Caco-2 (cell line): ENCODE results near the gene MYH6. TPM values are rescaled to one million over a fixed set of nuclear protein-coding genes. Genes with fewer than 3 reads are reported as not detected.

Source experiments
- BruUV-seq: library from RNA; stranded (reverse); fragments of 400-500 nt; replicated peaks from 2 replicates; lab custom pipeline; 2021; lab: Mats Ljungman, UMichigan
- CTCF ChIA-PET: fragments of 300-600 bp; sonication (Branson Sonifier 250); formaldehyde crosslinking; loops from one replicate; lab custom pipeline; 2022; ENCODE audit warnings: antibody characterized with exemption; lab: Charles Lee
- POLR2A ChIA-PET: fragments of 300-600 bp; sonication (Branson Sonifier 250); formaldehyde crosslinking; loops from one replicate; lab custom pipeline; 2022; ENCODE audit warnings: antibody characterized with exemption; lab: Charles Lee
- DNase-seq, 2 experiments: peaks; one replicate each; pipeline versions ENCODE4 v3.0.0 to v3.0.0-alpha.2; 2020 to 2022
- H3K27me3 ChIP-seq: replicated peaks from 2 replicates; pipeline ENCODE4 v1.6.0; 2011; ENCODE audit warnings: low read length; ENCODE audit not compliant: control insufficient read depth, insufficient read depth
- H3K36me3 ChIP-seq: 2 replicates; pipeline ENCODE4 v1.5.1; 2011; ENCODE audit warnings: low read length; ENCODE audit not compliant: control insufficient read depth, insufficient read depth
- H3K4me1 ChIP-seq: fragments of 250-450 bp; sonication (Bioruptor Pico); 2 replicates; pipeline ENCODE4 v1.5.1; 2020; ENCODE audit warnings: mild to moderate bottlenecking
- H3K4me3 ChIP-seq: 2 replicates; pipeline ENCODE4 v1.5.1; 2011; ENCODE audit warnings: low read depth, mild to moderate bottlenecking, control low read depth, low read length
- H3K9me3 ChIP-seq: fragments of 250-450 bp; sonication (Bioruptor Pico); 2 replicates; pipeline ENCODE4 v1.5.1; 2020; ENCODE audit warnings: mild to moderate bottlenecking, moderate library complexity
- H3K27ac Mint-ChIP-seq: one replicate; pipeline ENCODE4 v1.8.0; 2022; ENCODE audit warnings: mixed read lengths; ENCODE audit not compliant: unreplicated experiment
- H3K27me3 Mint-ChIP-seq: one replicate; pipeline ENCODE4 v1.8.0; 2022; ENCODE audit warnings: mixed read lengths; ENCODE audit not compliant: insufficient read depth, unreplicated experiment
- H3K36me3 Mint-ChIP-seq: one replicate; pipeline ENCODE4 v1.8.0; 2022; ENCODE audit warnings: mild to moderate bottlenecking, mixed read lengths; ENCODE audit not compliant: insufficient read depth, unreplicated experiment
- H3K4me1 Mint-ChIP-seq: one replicate; pipeline ENCODE4 v1.8.0; 2022; ENCODE audit warnings: low read depth, mixed read lengths; ENCODE audit not compliant: unreplicated experiment
- H3K4me3 Mint-ChIP-seq: one replicate; pipeline ENCODE4 v1.8.0; 2022; ENCODE audit warnings: mild to moderate bottlenecking, moderate library complexity, mixed read lengths; ENCODE audit not compliant: unreplicated experiment
- H3K9me3 Mint-ChIP-seq: one replicate; pipeline ENCODE4 v1.8.0; 2022; ENCODE audit warnings: mixed read lengths; ENCODE audit not compliant: unreplicated experiment
- intact Hi-C: fragments of 100-400 bp; cut with micrococcal nuclease; formaldehyde crosslinking; loops from one replicate; pipeline ENCODE4 v1.10.0; 2022; ENCODE audit not compliant: unreplicated experiment
- total RNA-seq: library from RNA; stranded (reverse); gene quantifications from 2 replicates; pipeline ENCODE4 v1.2.3, GENCODE V29; 2022
- TF ChIP-seq, protein P1 (sequence below), 2 experiments: fragments of 200-600 bp in 1 of 2; IDR thresholded peaks; 1 replicate in 1 of 2; 2 replicates in 1 of 2; pipeline versions ENCODE4 v1.5.1 to v1.8.0; 2011 to 2022; ENCODE audit warnings: antibody characterized with exemption in 1 of 2, control low read depth in 1 of 2, inconsistent platforms in 1 of 2, low read depth in 1 of 2, low read length in 1 of 2, mild to moderate bottlenecking in 1 of 2, moderate library complexity in 1 of 2; ENCODE audit not compliant: insufficient read depth in 1 of 2, severe bottlenecking in 1 of 2, unreplicated experiment in 1 of 2

The MYH6 gene
- total RNA-seq, 1 experiment from 2014 or later, result not detected

DNA sequence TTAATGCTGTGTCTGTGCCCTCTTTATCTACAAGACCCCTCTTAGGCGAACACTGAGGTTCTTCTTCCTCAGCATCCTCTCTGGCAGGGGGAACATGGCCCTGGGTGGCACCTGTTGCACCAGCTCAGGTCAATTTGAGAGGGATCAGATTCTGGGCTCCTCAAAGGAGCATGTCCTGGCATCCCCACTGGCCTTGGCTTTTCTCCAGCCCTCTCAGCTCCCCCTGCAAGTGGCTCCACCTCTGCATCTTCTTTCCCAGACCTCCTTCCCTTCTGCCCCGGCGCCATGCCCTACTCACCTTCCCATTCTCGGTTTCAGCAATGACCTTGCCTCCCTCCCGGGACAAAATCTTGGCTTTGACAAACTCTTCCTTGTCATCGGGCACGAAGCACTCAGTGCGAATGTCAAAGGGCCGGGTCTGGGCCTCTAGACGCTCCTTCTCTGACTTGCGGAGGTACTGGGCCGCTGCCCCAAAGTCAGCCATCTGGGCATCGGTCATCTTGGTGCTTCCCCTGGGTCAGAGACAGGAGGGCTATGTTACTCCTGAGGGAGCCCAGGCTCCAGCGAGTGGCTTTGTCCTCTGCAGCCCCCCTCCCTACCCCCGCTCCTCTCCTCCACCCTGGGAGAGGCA is 1.2 kb downstream of the MYH6 start:
- H3K4me1 Mint-ChIP-seq, result no peaks in the 10 kb centered on the region
- TF ChIP-seq, protein P1, sequence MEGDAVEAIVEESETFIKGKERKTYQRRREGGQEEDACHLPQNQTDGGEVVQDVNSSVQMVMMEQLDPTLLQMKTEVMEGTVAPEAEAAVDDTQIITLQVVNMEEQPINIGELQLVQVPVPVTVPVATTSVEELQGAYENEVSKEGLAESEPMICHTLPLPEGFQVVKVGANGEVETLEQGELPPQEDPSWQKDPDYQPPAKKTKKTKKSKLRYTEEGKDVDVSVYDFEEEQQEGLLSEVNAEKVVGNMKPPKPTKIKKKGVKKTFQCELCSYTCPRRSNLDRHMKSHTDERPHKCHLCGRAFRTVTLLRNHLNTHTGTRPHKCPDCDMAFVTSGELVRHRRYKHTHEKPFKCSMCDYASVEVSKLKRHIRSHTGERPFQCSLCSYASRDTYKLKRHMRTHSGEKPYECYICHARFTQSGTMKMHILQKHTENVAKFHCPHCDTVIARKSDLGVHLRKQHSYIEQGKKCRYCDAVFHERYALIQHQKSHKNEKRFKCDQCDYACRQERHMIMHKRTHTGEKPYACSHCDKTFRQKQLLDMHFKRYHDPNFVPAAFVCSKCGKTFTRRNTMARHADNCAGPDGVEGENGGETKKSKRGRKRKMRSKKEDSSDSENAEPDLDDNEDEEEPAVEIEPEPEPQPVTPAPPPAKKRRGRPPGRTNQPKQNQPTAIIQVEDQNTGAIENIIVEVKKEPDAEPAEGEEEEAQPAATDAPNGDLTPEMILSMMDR (IDR thresholded peaks at IDR 0.05; ENCODE audit: insufficient read depth in 1 of 2, low read depth in 1 of 2, low read length in 1 of 2, severe bottlenecking in 1 of 2, unreplicated experiment in 1 of 2), result no peak
- BruUV-seq, result no TSS peak
- POLR2A ChIA-PET, result no interaction called here
- H3K4me3 Mint-ChIP-seq, result no peak overlapping the region
- H3K27me3 Mint-ChIP-seq, result peaks cover 28% of the 10 kb centered on the region
- Histone ChIP-seq H3K9me3 (no peaks in the 10 kb centered on the region), H3K4me3 (no peak overlapping the region), H3K27me3 (no peaks in the 10 kb centered on the region; the same call in 1 of the 2 replicates), H3K4me1 (no peaks in the 10 kb centered on the region), H3K36me3 (no peaks in the 10 kb centered on the region)
- H3K36me3 Mint-ChIP-seq, result no peaks in the 10 kb centered on the region
- CTCF ChIA-PET, result interaction anchor here (0.6 kb wide), 1 partner anchor 121 kb away, joined by 5 read pairs; no protein-coding TSS in a partner anchor
- intact Hi-C loops, result no loop called here
- DNase-seq, result no peak
- H3K9me3 Mint-ChIP-seq, result no peaks in the 10 kb centered on the region
- H3K27ac Mint-ChIP-seq, result no peak overlapping the region

GRCh38 chr14:23406244-23406643 is 1.8 kb downstream of the MYH6 start:
- no TSS peak for BruUV-seq
- intact Hi-C loops, result no loop called here
- ChIA-PET CTCF (interaction anchor here (0.6 kb wide), 1 partner anchor 121 kb away, joined by 5 read pairs; no protein-coding TSS in a partner anchor), POLR2A (no interaction called here)
- Mint-ChIP-seq H3K9me3 (no peaks in the 10 kb centered on the region), H3K27me3 (peaks cover 28% of the 10 kb centered on the region), H3K27ac (no peak overlapping the region), H3K36me3 (no peaks in the 10 kb centered on the region), H3K4me3 (no peak overlapping the region), H3K4me1 (no peaks in the 10 kb centered on the region)
- DNase-seq, result no peak
- no peaks in the 10 kb centered on the region; the same call in 1 of the 2 replicates for H3K27me3 ChIP-seq
- H3K9me3 ChIP-seq, result no peaks in the 10 kb centered on the region
- no peaks in the 10 kb centered on the region for H3K4me1 ChIP-seq
- no peaks in the 10 kb centered on the region for H3K36me3 ChIP-seq
- no peak overlapping the region for H3K4me3 ChIP-seq
- TF ChIP-seq, protein P1 (IDR thresholded peaks at IDR 0.05; ENCODE audit: insufficient read depth in 1 of 2, low read depth in 1 of 2, low read length in 1 of 2, severe bottlenecking in 1 of 2, unreplicated experiment in 1 of 2), result no peak

DNA sequence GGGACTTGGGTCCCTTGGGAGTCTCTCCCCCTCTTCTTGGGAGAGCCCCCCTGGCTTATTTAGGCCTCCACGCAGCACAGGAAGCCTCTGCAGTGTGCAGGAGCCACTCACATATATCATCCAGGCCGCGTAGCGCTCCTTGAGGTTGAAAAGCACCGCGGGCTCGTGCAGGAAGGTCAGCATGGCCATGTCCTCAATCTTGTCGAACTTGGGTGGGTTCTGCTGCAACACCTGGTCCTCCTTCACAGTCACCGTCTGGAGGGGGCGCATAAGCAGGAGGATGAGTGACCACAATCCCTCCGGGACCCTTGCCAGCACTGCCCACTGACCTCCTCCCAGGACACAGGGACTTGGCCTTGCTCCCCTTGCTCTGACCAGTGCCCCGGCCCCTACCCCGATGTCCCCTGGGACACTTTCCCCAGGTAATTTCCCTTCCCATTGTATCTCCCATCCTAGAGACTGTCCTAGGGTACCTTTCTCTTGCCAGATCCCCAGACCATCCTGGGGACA is 2.5 kb downstream of the MYH6 start:
- Histone ChIP-seq H3K27me3 (no peaks in the 10 kb centered on the region; the same call in 1 of the 2 replicates), H3K4me3 (no peak overlapping the region), H3K9me3 (no peaks in the 10 kb centered on the region), H3K36me3 (no peaks in the 10 kb centered on the region), H3K4me1 (no peaks in the 10 kb centered on the region)
- Mint-ChIP-seq H3K4me3 (no peak overlapping the region), H3K9me3 (no peaks in the 10 kb centered on the region), H3K27ac (no peak overlapping the region), H3K4me1 (no peaks in the 10 kb centered on the region), H3K36me3 (no peaks in the 10 kb centered on the region), H3K27me3 (peaks cover 28% of the 10 kb centered on the region)
- DNase-seq, result no peak
- intact Hi-C loops, result no loop called here
- BruUV-seq, result no TSS peak
- CTCF ChIA-PET, result no interaction called here
- TF ChIP-seq, protein P1 (IDR thresholded peaks at IDR 0.05; ENCODE audit: insufficient read depth in 1 of 2, low read depth in 1 of 2, low read length in 1 of 2, severe bottlenecking in 1 of 2, unreplicated experiment in 1 of 2), result no peak
- POLR2A ChIA-PET, result no interaction called here
